Suppressor macrophage treated with lipopolysaccharide for 4 hours (primary cell): ENCODE measurements around the gene SERPINB11.
"Not testable (repeated sequence)": the region's sequence is repeated elsewhere in the genome, so short reads cannot be mapped to it uniquely, and the experiment has no call there.

Experiments
- DNase-seq: peaks from one replicate; pipeline ENCODE4 v3.0.0-alpha.2; 2020

Gene SERPINB11, protein sequence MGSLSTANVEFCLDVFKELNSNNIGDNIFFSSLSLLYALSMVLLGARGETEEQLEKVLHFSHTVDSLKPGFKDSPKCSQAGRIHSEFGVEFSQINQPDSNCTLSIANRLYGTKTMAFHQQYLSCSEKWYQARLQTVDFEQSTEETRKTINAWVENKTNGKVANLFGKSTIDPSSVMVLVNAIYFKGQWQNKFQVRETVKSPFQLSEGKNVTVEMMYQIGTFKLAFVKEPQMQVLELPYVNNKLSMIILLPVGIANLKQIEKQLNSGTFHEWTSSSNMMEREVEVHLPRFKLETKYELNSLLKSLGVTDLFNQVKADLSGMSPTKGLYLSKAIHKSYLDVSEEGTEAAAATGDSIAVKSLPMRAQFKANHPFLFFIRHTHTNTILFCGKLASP

DNA sequence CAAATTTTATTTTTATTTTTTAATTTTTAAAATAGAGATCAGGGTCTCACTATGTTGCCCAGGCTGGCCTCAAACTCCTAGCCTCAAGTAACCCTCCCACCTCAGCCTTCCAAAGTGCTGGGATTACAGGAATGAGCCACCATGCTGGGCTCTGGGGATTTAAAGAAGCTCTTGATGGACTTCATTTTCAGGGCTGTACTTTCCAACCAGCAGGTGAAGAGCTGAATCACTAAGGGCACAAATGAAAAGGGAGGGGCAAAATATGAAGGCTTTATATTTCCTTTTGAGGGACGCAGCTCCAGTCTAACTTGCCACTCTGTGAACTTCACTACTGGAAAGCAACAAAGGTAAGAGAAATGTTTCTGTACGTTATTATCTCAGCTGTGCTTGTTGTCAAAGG lies at the start of gene SERPINB11:
TSS of gene SERPINB11 (plus strand) at position 301 of the 400 bp plus-strand sequence. CDS start 7,234 bp downstream, outside the sequence.
- no peak for DNase-seq

DNA sequence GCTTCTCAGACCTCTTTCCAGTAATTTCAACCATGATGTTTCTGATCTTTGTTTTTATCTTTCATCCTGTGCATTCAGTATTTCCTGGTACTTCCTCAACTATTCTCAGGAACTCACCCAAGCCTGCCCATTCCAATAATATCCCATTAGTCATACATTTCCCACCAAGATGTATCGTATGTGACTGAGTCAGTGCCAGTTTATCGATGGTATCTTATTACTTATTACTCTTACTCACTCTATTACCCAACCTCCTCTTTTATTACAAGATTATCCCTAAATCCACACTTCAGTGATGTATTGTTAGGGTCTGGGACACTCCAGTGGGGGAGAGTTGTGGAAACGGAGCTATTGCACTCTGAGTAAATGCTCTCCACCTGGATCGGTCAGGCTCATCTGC lies 43.8 kb upstream of the SERPINB11 start:
- not testable (repeated sequence) for DNase-seq

DNA sequence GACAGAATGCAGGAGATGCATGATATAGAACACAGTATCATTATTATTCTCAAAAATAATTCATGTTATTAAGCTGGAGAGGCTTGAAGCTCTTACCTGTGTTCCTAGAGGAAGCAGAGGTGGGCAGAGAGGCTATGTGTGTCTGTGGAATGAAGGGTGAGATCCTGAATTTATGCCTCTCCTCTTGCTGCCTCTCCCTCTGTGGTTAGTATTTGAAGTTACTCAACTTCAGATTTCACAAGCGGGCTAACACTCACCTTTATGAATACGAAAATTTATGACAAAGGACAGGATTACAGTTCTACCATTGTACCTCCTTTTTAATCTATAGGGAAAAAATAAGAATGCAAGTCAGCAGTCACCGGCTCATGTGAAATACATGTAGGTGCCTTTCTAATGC lies 41.0 kb upstream of the SERPINB11 start, which contains the start of gene SERPINB3:
TSS of gene SERPINB3 (minus strand) at position 144 of the 400 bp plus-strand sequence. CDS start 677 bp downstream, outside the sequence.
- DNase-seq: not testable (repeated sequence)

DNA sequence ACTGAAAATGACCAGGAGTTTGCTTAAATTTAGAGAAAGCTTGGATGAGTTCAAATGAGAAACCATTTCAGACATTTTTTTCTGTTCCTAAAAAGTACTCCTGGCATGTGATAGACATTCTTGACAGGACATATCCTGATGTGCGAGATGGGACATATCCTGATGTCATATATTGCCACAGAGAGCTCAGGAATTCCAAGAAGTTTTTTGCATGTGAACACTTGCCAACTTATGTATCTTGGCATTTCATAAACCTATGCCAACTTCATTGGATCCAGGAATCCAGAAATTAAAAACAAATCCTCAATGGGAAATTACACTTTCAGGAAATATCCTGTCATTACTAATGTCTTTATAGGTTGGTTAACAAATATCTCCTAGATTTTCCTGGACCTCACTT lies 38.2 kb upstream of the SERPINB11 start:
- no peak for DNase-seq

DNA sequence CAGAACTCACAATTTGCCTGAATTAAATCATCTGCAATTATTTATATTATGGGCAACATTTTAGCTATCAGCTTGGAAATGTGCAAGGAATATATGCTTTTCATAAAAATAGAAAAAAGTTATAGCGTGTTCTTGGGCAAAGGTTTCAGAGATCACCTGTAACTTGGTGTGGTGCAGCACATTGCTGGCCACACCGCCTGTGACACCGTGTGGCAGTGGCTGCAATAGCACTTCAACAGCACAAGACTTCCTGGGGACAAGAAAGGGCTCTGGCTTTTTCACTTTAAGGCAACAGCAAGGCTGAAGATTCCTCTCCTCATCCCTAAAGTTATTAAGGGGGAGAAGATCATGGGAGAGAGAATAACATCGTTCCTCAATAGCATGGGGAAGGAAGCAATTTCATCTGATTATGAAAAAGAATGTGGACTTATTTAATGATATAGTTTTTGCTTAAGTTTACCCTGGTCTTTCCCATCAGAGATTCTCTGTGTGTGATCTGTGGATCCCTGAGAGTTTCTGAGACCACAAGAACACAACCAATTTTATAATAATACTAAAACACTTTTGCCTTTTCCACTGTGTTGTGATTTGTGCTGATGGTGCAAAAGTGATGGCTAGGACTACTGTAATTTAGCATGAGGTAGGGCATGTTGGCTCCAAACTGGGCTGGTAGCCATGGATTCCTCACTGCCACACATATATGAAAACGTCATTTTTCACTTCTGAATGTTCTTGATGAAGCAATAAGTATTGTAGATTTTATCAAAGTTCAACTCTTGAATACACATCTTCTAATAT lies 26.0 kb upstream of the SERPINB11 start:
- DNase-seq: peak; percentile 7

DNA sequence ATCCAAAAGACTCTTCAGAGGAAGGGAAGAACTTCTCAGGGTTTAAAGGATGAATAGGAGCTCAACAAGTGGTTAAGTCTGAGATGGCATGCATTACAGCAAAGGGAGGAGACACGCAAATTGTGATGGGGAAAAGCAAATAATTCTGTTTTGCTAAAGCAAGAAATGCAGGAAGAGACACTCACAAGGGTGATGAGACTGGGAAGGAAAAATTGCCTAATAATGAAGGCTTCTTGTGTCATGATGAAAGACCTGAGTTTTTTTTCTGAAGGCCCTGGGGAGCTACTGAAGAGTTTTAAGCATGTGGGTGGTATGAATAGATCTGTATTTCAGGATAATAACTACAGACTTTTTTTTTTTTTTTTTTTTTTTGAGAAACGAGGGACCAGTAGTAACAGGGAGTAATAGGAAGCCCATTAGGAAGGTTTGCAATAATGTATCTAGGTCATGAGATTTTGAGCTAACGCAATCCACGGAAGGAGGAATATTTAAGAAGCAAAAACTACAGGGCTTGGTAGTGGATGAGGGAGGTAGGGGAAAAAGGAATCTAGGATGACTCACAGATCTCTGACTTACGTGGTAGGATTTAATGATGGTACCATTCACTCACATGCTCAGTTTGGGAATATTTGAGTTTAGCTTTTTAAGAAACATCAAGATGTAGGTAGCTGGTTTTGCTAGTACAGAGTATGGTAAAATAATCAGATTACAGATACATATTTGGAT lies 25.1 kb upstream of the SERPINB11 start:
- DNase-seq: peak; percentile 37

DNA sequence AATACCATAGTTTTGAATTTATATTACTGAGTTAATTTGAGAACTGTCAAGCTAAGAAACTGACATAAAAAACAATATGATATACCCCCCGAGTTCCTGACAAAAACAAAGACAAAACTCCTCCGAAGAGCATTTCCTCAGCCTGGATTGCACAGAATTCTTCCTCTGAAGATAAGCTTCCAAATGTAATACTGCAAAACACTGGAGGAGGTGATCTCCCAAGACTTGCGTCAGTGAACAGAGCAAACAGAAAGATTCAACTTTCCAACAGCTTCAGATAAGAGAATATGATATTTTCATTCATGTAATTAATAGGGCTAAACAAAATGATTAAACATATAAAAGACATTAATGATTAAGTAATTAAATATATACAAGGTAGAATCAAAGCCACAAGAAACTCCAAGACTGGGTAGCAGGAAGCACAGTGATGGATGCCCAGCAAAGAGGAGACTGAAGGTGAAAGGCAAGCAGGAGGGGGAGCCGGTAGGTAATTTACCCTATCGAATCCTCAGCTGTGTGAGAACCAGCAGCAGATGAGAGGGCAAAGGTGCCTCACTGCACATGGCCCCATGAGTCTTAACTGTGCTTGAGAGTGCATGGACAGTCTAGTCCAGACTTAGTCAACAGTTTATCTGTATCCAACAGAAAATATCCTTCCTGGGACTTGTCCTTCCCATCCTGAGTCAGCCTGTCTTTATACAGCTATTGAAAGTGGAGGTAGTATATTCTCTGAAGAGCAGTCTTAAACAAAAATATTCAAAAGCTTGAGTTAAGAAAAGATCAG lies 22.7 kb upstream of the SERPINB11 start:
- DNase-seq: no peak

DNA sequence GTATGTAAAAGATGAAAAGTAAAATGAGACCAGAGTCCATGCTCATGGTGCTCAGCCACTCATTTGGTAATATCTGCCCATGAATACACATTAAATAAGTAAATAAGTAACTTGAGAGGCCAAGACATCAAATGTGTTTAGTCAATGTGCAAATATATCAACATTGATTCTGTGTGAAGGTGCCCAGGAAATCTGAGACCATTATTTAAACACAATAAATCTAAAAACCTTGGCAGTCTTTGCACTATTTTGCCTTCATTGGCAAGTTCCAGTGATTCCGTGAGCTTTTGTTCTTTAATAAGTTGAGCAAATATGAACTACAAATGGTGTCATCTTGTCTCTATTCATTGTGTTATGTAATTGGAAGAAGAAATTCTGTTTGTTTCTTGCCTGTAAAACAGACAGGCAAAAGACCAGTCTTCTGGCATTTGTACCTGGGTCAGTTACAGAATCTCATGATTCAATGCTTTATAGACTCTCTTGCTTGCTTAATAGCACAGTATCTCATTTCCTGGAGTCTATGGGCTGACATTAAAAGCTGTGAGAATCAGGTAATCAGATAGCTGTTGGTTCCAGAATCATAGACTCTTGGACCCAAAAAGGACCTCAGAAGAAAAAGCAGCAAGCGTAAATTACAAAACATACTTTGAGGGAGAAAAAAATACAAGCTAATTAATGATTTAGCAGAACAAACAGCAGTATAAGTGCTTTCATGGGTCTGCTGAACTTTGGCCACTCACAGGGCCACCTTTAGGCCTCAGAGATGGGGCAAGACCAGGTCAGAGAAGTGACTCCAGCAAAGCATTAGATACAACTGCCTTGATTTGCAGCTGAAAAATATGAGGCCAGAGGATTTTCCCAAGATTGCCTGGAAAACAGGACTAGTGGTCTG lies 21.1 kb upstream of the SERPINB11 start:
- DNase-seq: no peak

DNA sequence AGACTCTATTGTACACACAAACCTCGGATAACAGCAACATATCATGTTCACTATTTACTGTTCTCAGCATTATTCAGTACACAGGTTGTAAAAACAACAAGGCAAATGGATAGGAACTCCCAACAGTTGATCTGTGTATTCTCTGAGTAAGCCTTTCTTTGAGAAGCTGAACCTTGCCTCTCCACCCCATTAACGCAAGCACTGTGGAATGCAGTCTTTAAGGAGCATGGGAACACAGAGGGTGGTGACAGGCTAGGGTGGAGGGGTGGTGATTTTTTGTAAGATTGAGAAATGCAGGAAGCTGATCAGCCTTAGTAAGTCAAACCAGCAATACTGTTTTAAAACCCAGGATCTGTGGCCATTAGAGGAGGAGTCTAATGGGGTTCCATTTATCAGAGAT lies 19.6 kb upstream of the SERPINB11 start:
- DNase-seq: no peak

DNA sequence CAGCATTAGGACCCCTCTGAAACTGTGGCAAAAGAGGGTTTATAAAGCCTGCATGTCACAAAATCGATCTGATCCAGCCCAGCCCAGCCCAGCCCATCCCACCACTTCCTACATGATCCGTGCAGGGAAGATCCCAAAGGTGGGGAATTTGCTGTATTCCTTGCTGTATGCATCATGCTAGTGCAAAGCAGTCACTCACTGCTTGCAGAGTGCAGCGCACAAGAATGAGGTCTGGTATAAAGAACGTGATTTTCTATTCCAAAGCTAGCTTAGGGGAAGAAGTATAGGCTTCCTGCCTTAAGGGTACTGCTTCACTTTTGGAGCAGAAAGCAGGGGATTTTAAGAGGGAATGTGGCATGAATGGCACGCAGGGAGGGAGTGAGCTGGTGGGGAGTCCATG lies 18.9 kb upstream of the SERPINB11 start:
- DNase-seq: no peak

DNA sequence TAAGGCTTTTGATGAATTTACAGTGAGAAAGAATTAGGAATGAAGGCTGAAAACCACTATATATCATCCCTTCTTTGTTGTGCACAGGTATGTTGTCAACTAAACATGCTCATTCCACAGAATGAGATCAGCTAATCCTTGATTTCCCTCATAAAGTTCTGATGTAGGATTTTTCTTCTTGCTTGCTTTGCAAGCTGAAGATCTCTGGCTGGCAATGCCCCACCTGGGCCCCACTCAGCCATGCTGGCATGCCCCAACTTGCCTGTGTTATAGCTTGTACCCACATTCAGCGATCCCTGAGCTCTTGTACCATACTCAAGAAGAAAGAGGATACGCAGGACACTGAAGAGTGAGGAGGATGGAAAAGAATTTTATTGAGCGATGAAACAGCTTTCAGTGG lies 18.0 kb upstream of the SERPINB11 start:
- DNase-seq: no peak

DNA sequence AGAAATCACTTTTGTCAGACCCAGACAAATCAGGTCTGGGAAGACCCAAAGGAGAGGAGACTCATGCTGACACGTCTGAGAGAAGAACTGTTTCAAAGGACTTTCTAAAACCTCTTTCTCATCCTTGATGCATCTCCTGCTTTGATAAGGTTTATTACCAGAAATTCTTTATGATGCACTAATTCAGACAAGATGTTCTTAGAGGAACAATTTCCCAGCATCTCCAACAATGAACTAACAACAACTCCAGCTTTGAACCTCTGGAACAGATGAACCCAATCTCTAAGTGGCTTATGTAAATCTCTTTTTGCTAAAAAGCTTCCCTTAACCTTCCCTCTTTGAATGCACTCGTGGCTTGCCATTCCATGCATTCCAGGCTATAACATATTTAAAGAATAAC lies 15.9 kb upstream of the SERPINB11 start:
- no peak for DNase-seq

DNA sequence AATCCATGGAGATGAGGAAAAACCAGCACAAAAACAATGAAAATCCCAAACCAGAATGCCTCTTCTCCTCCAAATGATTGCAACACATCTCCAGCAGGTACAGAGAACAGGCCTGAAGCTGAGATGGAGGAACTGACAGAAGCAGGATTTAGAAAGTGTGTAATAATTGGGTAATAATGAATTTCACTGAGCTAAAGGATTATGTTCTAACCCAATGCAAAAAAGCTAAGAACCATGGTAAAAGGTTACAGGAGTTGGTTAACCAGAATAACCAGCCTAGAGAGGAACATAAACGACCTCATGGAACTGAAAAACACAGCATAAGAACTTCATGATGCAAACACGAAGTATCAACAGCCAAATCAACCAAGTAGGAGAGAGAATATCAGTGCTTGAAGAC lies 13.7 kb upstream of the SERPINB11 start:
- DNase-seq: no peak

DNA sequence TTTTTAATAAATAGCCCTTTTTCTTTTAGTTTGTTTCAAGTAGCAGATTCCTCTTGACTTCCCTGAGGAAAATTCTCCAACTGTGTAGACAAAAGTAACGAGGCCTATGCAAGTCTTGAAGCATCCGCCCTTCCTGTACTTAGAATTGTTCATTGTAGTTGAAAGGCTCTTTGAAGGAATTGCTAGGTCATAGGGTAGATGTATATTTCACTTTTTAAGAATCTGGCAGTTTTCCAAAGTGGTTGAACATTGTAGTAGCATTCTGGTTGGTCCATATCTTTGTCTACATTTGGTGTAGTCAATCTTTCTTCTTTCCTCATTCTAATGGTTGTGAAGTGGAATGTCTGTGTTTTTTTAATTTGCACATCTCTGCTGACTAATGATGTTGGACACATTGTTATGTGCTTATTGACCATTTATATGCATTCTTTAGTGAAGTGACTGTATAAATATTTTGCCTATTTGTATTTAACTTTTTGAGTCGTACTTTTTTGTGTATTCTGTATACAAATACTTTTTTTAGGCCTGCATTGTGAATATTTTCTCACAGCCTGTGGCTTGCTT lies 5.6 kb upstream of the SERPINB11 start:
- no peak for DNase-seq

DNA sequence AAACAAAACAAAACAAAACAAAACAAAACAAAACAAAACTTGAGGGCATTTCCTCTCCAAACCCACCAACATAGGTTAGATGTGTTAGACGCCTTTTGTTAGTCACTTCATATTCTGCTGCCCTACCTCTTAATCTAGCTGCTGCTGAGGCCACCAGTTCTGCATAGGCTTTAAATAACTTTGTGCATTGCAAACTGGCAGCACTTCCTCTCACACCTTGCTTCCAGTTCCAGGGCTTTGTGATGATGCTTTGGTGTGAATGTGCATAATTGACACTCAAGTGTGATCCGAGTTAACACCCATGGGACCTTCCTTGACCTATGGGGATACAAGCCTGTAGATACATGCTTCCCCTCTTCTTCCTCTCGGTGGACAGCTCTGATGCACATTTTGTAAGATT lies 2.3 kb upstream of the SERPINB11 start:
- no peak for DNase-seq

DNA sequence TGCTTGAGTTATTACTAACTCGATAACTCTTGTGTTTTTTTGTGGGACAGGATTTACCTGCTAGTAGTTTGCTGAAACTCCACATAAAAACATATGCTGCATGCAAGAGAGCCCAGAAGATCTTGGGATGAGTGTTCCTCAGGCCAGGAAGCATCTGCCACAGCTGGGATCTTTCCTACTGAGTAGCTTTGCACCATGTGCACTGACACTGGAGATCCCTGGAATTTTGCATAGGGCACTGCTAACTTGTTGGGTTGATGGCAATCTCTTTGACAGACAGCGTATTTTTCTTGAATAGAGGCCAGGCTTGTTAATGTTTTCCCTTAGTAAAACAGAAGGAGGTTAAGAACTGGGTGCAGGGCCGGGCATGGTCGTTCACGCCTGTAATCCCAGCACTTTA lies 808 bp upstream of the SERPINB11 start:
- no peak for DNase-seq

DNA sequence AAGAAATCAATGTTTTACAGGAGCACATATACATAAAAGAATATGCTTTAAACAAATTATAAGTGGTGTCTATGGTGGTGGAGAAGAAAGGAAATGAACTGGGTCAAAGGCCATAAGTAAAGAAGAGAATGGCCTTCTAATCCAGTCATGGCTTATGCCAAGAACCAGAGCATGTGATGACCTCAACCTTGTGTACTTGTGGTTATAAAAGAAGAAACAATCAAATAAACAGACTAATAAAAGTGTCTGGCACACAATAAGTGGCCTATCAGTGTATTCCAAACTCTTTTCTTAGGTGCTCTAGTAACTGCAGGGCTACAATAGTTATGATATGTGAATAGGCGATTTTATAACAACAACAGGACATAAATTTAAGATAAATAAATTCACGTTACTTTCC lies 2.6 kb downstream of the SERPINB11 start:
- DNase-seq: no peak

DNA sequence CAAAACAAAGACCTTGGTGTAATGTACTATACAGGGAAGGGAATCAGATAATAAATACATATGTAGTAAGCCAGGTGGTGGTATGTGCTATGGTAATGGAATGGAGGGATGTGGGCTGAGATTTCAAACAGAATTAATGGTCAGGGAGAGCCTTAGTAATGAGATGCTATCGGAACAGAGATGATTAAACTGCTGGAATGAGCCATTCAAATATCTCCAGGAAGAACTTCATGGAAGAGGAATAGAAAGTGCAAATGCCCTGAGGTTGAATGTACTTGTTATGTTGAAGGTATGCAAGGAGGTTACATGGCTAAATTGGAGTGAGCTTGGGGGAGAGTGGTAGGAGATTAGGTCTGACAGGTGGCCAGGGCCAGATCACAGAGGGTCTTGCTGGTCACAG lies 5.1 kb downstream of the SERPINB11 start:
- DNase-seq: no peak

DNA sequence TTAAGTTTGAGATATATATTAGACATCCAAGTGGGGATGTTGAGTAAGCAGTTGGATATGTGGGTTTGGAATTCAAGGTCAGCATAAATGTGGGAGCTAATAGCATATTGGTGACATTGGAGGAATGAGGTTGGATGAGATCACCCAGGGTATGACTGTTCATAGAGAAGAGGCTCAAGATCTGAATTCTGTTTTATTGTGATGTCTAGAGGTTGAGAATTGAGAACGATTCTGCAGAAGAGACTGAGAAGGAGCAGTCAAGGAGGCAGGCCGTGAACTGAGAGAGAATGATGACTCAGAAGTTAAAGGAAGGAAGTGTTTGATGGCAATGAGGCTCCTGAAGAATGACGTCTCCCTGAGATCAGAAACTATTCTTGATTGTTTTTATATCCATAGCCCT lies 5.9 kb downstream of the SERPINB11 start:
- DNase-seq: no peak

DNA sequence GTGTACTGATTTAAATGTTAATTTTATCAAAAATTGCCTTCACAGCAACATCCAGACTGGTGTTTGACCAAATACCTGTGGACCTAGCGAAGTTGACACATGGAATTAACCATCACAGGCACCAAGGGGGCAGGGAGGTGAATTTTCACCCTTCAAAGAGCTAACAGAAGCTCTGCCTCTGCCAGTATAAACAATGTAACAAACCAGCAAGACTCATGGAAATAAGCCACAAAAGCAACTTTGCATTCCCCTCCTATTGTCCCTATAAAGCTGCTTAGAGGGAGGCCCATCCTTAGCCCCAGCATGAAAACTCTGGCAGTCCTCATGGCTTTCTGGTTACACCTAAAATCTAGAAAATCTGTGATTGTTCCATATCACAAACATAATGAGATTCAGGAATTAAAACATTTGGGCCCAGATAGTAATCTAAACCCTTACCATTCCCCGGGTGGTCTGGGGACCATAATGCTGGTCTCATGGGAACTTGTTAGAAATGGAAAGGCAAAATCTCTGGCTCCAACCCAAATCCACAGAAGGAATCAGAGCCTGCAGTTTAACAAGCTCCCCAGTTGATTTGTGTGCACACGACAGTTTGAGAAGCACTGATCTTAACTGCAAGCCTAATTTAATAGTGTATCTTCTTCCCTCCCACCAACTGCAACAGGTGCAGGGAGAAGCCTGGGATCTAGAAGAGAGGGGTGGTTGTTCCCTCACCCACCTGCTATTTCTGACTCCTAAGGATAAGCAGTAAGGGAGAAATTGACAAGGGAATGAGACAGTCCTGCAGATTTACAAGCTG lies 23.1 kb downstream of the SERPINB11 start:
- no peak for DNase-seq
